H1 (cell line): ENCODE data around the gene LAD1. TPM values are rescaled to one million over a fixed set of nuclear protein-coding genes. Genes with fewer than 3 reads are reported as not detected.
A peak's percentile ranks its signal among the peaks of the same experiment; 100 is the strongest.

ENCODE experiments used
- CTCF ChIA-PET: fragments of 300-600 bp; sonication (Branson Sonifier 250); formaldehyde crosslinking; loops from one replicate; lab custom pipeline; 2021; ENCODE audit not compliant: partially characterized antibody; lab: Charles Lee
- POLR2A ChIA-PET: fragments of 300-600 bp; sonication (Branson Sonifier 250); formaldehyde crosslinking; loops from one replicate; lab custom pipeline; 2021; ENCODE audit warnings: inconsistent platforms; ENCODE audit not compliant: partially characterized antibody; lab: Charles Lee
- DNase-seq, 2 experiments: peaks; one replicate each; pipeline versions ENCODE4 v3.0.0 to v3.0.0-alpha.2; 2010 to 2022; ENCODE audit warnings: low spot score in 2 of 2, low read depth in 1 of 2, mixed read lengths in 1 of 2
- FAIRE-seq: peaks from 2 replicates; lab custom pipeline; 2011; peaks lifted over from hg19 to GRCh38; lab: Jason Lieb, UNC
- H2AFZ ChIP-seq: 2 replicates; pipeline ENCODE4 v1.8.1; 2012; ENCODE audit warnings: low read length, inconsistent platforms
- H2AK5ac ChIP-seq: 2 replicates; pipeline ENCODE4 v1.6.1; 2013; ENCODE audit warnings: low read depth, low read length
- H2BK120ac ChIP-seq: replicated peaks from 2 replicates; pipeline ENCODE3; 2013; ENCODE audit warnings: low read depth, low read length, inconsistent platforms
- H2BK12ac ChIP-seq: 2 replicates; pipeline ENCODE4 v1.6.1; 2013; ENCODE audit warnings: low read depth, low read length
- H2BK15ac ChIP-seq: 2 replicates; pipeline ENCODE4 v1.6.1; 2013; ENCODE audit warnings: low read length
- H2BK20ac ChIP-seq: 2 replicates; pipeline ENCODE4 v1.6.1; 2013; ENCODE audit warnings: low read length
- H2BK5ac ChIP-seq: 2 replicates; pipeline ENCODE4 v1.6.1; 2013; ENCODE audit warnings: low read depth, low read length
- H3K14ac ChIP-seq: 2 replicates; pipeline ENCODE4 v1.6.1; 2013; ENCODE audit warnings: inconsistent platforms; ENCODE audit not compliant: insufficient read length
- H3K18ac ChIP-seq: 2 replicates; pipeline ENCODE4 v1.6.1; 2013; ENCODE audit warnings: low read length; ENCODE audit errors: extremely low read depth
- H3K23ac ChIP-seq: 2 replicates; pipeline ENCODE4 v1.6.1; 2013; ENCODE audit warnings: inconsistent platforms; ENCODE audit not compliant: insufficient read length
- H3K23me2 ChIP-seq: 2 replicates; pipeline ENCODE4 v1.6.1; 2013; ENCODE audit warnings: low read depth, low read length
- H3K27ac ChIP-seq: 2 replicates; pipeline ENCODE4 v1.6.1; 2011; ENCODE audit warnings: low read depth, low read length, inconsistent platforms
- H3K27me3 ChIP-seq, 4 experiments: replicated peaks in 1 of 4; 1 replicate in 1 of 4; 2 replicates in 3 of 4; pipeline versions ENCODE4 v1.6.1 to v1.8.1; 2011 to 2013; ENCODE audit warnings: low read length in 3 of 4, mild to moderate bottlenecking in 3 of 4, inconsistent platforms in 2 of 4, mixed read lengths in 2 of 4, moderate library complexity in 1 of 4; ENCODE audit not compliant: control insufficient read depth in 3 of 4, insufficient read depth in 3 of 4; ENCODE audit errors: extremely low read depth in 1 of 4
- H3K36me3 ChIP-seq, 4 experiments: 2 replicates each; pipeline versions ENCODE4 v1.6.1 to v1.8.1; 2011 to 2013; ENCODE audit warnings: mild to moderate bottlenecking in 4 of 4, low read length in 3 of 4, moderate library complexity in 2 of 4, control low read depth in 1 of 4, inconsistent platforms in 1 of 4; ENCODE audit not compliant: insufficient read depth in 4 of 4, control insufficient read depth in 2 of 4
- H3K4ac ChIP-seq: replicated peaks from 2 replicates; pipeline ENCODE3; 2013; ENCODE audit warnings: low read length, low read depth, mixed read lengths, inconsistent platforms; ENCODE audit not compliant: insufficient read length
- H3K4me1 ChIP-seq, 4 experiments: replicated peaks in 1 of 4; 1 replicate in 1 of 4; 2 replicates in 3 of 4; pipeline versions ENCODE4 v1.6.1 to v1.8.1; 2011 to 2013; ENCODE audit warnings: low read length in 3 of 4, inconsistent platforms in 2 of 4, mixed read lengths in 1 of 4; ENCODE audit not compliant: insufficient read depth in 4 of 4, control insufficient read depth in 3 of 4
- H3K4me2 ChIP-seq, 2 experiments: 2 replicates each; pipeline versions ENCODE4 v1.6.1 to v1.8.1; 2011 to 2013; ENCODE audit warnings: low read depth in 2 of 2, low read length in 2 of 2, control low read depth in 1 of 2, inconsistent platforms in 1 of 2, mild to moderate bottlenecking in 1 of 2; ENCODE audit not compliant: insufficient read depth in 1 of 2
- H3K4me3 ChIP-seq, 4 experiments: fragments of 200-600, 300-600 bp in 1 of 4; sonication (generic), shearing (Covaris generic), sonication (Bioruptor Twin) in 1 of 4; 2 replicates each; pipeline versions ENCODE4 v1.5.1 to v1.8.1; 2011 to 2016; ENCODE audit warnings: low read length in 4 of 4, low read depth in 3 of 4, control low read depth in 2 of 4, inconsistent platforms in 2 of 4, mild to moderate bottlenecking in 2 of 4, mixed read lengths in 1 of 4, moderate library complexity in 1 of 4; ENCODE audit not compliant: insufficient read depth in 2 of 4; ENCODE audit errors: extremely low read depth in 1 of 4
- H3K56ac ChIP-seq: replicated peaks from 2 replicates; pipeline ENCODE3; 2013; ENCODE audit warnings: low read depth, mild to moderate bottlenecking, mixed read lengths, low read length, inconsistent platforms; ENCODE audit not compliant: insufficient read length
- H3K79me1 ChIP-seq: 2 replicates; pipeline ENCODE4 v1.6.1; 2013; ENCODE audit warnings: low read depth, low read length, control low read depth
- H3K79me2 ChIP-seq, 2 experiments: 2 replicates each; pipeline versions ENCODE4 v1.6.1 to v1.8.1; 2012 to 2013; ENCODE audit warnings: low read length in 2 of 2, mild to moderate bottlenecking in 2 of 2, inconsistent platforms in 1 of 2; ENCODE audit not compliant: insufficient read depth in 2 of 2, control insufficient read depth in 1 of 2
- H3K9ac ChIP-seq, 4 experiments: replicated peaks in 1 of 4; 1 replicate in 1 of 4; 2 replicates in 3 of 4; pipeline versions ENCODE4 v1.6.1 to v1.8.1; 2011 to 2013; ENCODE audit warnings: low read depth in 3 of 4, low read length in 3 of 4, control low read depth in 2 of 4, mild to moderate bottlenecking in 2 of 4, moderate library complexity in 2 of 4, inconsistent platforms in 1 of 4; ENCODE audit errors: extremely low read depth in 1 of 4
- H3K9me3 ChIP-seq, 2 experiments: 2 replicates each; pipeline versions ENCODE4 v1.6.1 to v1.8.1; 2012 to 2013; ENCODE audit warnings: mild to moderate bottlenecking in 2 of 2, moderate library complexity in 2 of 2, control low read depth in 1 of 2, inconsistent platforms in 1 of 2, low read depth in 1 of 2, low read length in 1 of 2, mixed read lengths in 1 of 2; ENCODE audit not compliant: insufficient read depth in 2 of 2
- H4K20me1 ChIP-seq, 2 experiments: replicated peaks in 1 of 2; 2 replicates each; pipeline versions ENCODE3 to v1.8.1; 2011 to 2013; ENCODE audit warnings: inconsistent platforms in 2 of 2, low read length in 2 of 2, mild to moderate bottlenecking in 1 of 2; ENCODE audit not compliant: insufficient read depth in 2 of 2, control insufficient read depth in 1 of 2
- H4K5ac ChIP-seq: 2 replicates; pipeline ENCODE4 v1.6.1; 2013; ENCODE audit warnings: low read length, low read depth, mixed read lengths, inconsistent platforms; ENCODE audit not compliant: insufficient read length
- H4K8ac ChIP-seq: 2 replicates; pipeline ENCODE4 v1.8.0; 2013; ENCODE audit warnings: mild to moderate bottlenecking, moderate library complexity, low read length, inconsistent platforms; ENCODE audit not compliant: insufficient read depth; ENCODE audit errors: extremely low read depth
- H4K91ac ChIP-seq: replicated peaks from 2 replicates; pipeline ENCODE3; 2013; ENCODE audit warnings: low read length, mixed read lengths, inconsistent platforms; ENCODE audit not compliant: insufficient read length
- ASH2L ChIP-seq: fragments of 200-600, 300-600 bp; sonication (generic); IDR thresholded peaks from one replicate; pipeline ENCODE4 v1.7.1; 2017; ENCODE audit warnings: low read length
- CBX8 ChIP-seq: fragments of 300-800, 300-1000 bp; sonication (generic); IDR thresholded peaks from 2 replicates; pipeline ENCODE4 v1.7.1; 2016; ENCODE audit warnings: low read depth, low read length, borderline replicate concordance
- CHD1 ChIP-seq: IDR thresholded peaks from 2 replicates; pipeline ENCODE4 v1.6.1; 2012; ENCODE audit warnings: low read depth, low read length, improper control_type of control experiment
- CHD2 ChIP-seq: IDR thresholded peaks from 2 replicates; pipeline ENCODE4 v1.6.1; 2012; ENCODE audit warnings: low read length, improper control_type of control experiment
- FOSL1 ChIP-seq: IDR thresholded peaks from 2 replicates; pipeline ENCODE4 v1.6.1; 2011; ENCODE audit warnings: mild to moderate bottlenecking, low read depth, low read length, moderate library complexity; ENCODE audit not compliant: insufficient read depth
- MAFK ChIP-seq: IDR thresholded peaks from 2 replicates; pipeline ENCODE4 v1.6.1; 2012; ENCODE audit warnings: low read depth, mild to moderate bottlenecking, improper control_type of control experiment, low read length
- POLR2AphosphoS5 ChIP-seq: IDR thresholded peaks from 2 replicates; pipeline ENCODE4 v1.6.1; 2011; ENCODE audit warnings: low read depth, low read length
- POU5F1 ChIP-seq: IDR thresholded peaks from 2 replicates; pipeline ENCODE4 v1.6.1; 2011; ENCODE audit warnings: low read depth, mild to moderate bottlenecking, low read length, moderate library complexity
- RBBP5 ChIP-seq: IDR thresholded peaks from 2 replicates; pipeline ENCODE4 v1.7.1; 2012; ENCODE audit warnings: low read depth, mild to moderate bottlenecking, inconsistent platforms, low read length, moderate library complexity, borderline replicate concordance
- SRF ChIP-seq: IDR thresholded peaks from 2 replicates; pipeline ENCODE4 v1.6.1; 2011; ENCODE audit warnings: mild to moderate bottlenecking, low read depth, low read length, moderate library complexity
- TAF1 ChIP-seq: IDR thresholded peaks from 2 replicates; pipeline ENCODE4 v1.6.1; 2011; ENCODE audit warnings: mild to moderate bottlenecking, low read depth, low read length
- TAF7 ChIP-seq: optimal IDR thresholded peaks from 2 replicates; pipeline ENCODE3; 2011; ENCODE audit warnings: low read depth, mild to moderate bottlenecking, inconsistent platforms, low read length, moderate library complexity, borderline replicate concordance
- WGBS, 2 experiments: shearing (Covaris generic) in 1 of 2; methylation state at CpG; one replicate each; pipeline versions ENCODE4 v1.1.6 to v1.1.7; 2013 to 2015; ENCODE audit warnings: low lambda C conversion rate in 2 of 2, mixed read lengths in 2 of 2, inconsistent platforms in 1 of 2, low coverage in 1 of 2, missing lambda C conversion rate in 1 of 2; ENCODE audit not compliant: insufficient replicate concordance in 2 of 2, insufficient coverage in 1 of 2, insufficient read length in 1 of 2; ENCODE audit errors: extremely low coverage in 1 of 2, missing lambda C conversion rate in 1 of 2; 5-methylcytosine and 5-hydroxymethylcytosine counted together
- polyA plus RNA-seq, 7 experiments: library from polyadenylated mRNA; depleted of rRNA in 3 of 7; stranded (reverse) in 5 of 7; unstranded in 2 of 7; fragments of >200 nt in 5 of 7; fragments of 200-250 nt in 2 of 7; gene quantifications; 1 replicate in 5 of 7; 2 replicates in 1 of 7; 4 replicates in 1 of 7; pipeline versions ENCODE4 v1.2.1 to v1.2.3, GENCODE V29; 2011 to 2013; ENCODE audit warnings: missing spikeins in 2 of 7, mixed read lengths in 2 of 7
- total RNA-seq: library from RNA; stranded (reverse); fragmentation: NEBNext Ultra II Directional; extraction: Animal tissue kit (Norgen Biotek cat#: 25700); gene quantifications from 2 replicates; pipeline ENCODE4 v1.2.1, GENCODE V29; 2021
- TF ChIP-seq, protein P1 (sequence below), 3 experiments: IDR thresholded peaks; 1 replicate in 2 of 3; 2 replicates in 1 of 3; pipeline versions ENCODE4 v1.5.1 to v1.6.1; 2011; ENCODE audit warnings: low read length in 3 of 3, mild to moderate bottlenecking in 3 of 3, inconsistent platforms in 2 of 3, low read depth in 1 of 3, moderate library complexity in 1 of 3; ENCODE audit not compliant: insufficient read depth in 1 of 3; ENCODE audit errors: control extremely low read depth in 1 of 3

Gene LAD1
- total and polyA plus RNA-seq, 2 of the 8 experiments (the other 6 are each of a cell fraction or from before 2014, with no cell fraction given) = 9.3 to 32.8 TPM

DNA sequence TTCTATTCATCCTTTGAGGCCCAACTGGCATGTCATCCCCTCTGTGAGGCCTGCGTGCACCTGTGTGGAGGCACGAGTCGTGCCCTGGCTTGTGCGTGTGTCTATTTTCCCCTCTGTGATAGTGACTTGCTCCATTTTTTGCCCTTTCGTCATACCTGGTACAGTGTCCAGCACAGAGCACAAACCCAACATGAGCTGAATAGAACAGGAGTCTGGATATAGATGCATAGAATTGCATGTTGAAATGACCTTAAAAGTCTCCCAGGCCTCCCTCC lies 54.1 kb downstream of the LAD1 start:
- no peak overlapping the region for H3K4ac ChIP-seq
- H3K27me3 ChIP-seq = 0 out of 7 replicates have a peak, but pooled peaks cover 0 to 3% (median 0%) of the 10 kb centered on the region in 4 experiments
- no peak overlapping the region for H2BK12ac ChIP-seq
- H4K91ac ChIP-seq = no peak overlapping the region
- POLR2A ChIA-PET = interaction anchor here (1.0 kb wide), 1 partner anchor 12 kb away, joined by 3 read pairs; no protein-coding TSS in a partner anchor
- no peak overlapping the region for H4K8ac ChIP-seq
- no peak overlapping the region for H3K4me2 ChIP-seq
- H3K79me2 ChIP-seq = no peaks in the 10 kb centered on the region
- H3K4me3 ChIP-seq = no peak overlapping the region
- no peak overlapping the region for H2BK20ac ChIP-seq
- no peak overlapping the region for H2AFZ ChIP-seq
- no peak for FAIRE-seq
- H3K56ac ChIP-seq = no peak overlapping the region
- no peaks in the 10 kb centered on the region for H3K36me3 ChIP-seq
- no peaks in the 10 kb centered on the region for H3K23me2 ChIP-seq
- no peaks in the 10 kb centered on the region for H3K79me1 ChIP-seq
- peaks cover 8 to 23% (median 11%) of the 10 kb centered on the region in 4 experiments; a peak in 6 of 7 replicates for H3K4me1 ChIP-seq
- H3K9me3 ChIP-seq = no peaks in the 10 kb centered on the region; a peak in 1 of 4 replicates
- no peak overlapping the region for H2BK5ac ChIP-seq
- CTCF ChIA-PET = interaction anchor here (0.7 to 8.6 kb wide), 21 partner anchors 11 to 136 kb away, joined by 3 to 271 read pairs (median 18); no protein-coding TSS in a partner anchor
- WGBS, 2 experiments = 94% methylated on average over 5 of the region's 5 CpGs; no CpG with 5 or more reads in 1 of the 2 experiments
- no peak overlapping the region for H3K18ac ChIP-seq
- H3K14ac ChIP-seq = no peak overlapping the region
- no peak overlapping the region for H4K5ac ChIP-seq
- H3K23ac ChIP-seq = no peak overlapping the region
- H2AK5ac ChIP-seq = 0 out of 2 replicates have a peak overlapping the region, but pooled peaks have one; percentile 31
- H3K27ac ChIP-seq = no peak overlapping the region
- H4K20me1 ChIP-seq = no peaks in the 10 kb centered on the region
- no peak overlapping the region for H2BK120ac ChIP-seq
- H2BK15ac ChIP-seq = 0 out of 2 replicates have a peak overlapping the region, but pooled peaks have one; percentile 5
- no peak for DNase-seq
- no peak overlapping the region for H3K9ac ChIP-seq
- no peak for TF ChIP-seq ASH2L
- TF ChIP-seq CHD2 = no peak
- no peak for TF ChIP-seq MAFK
- TF ChIP-seq POU5F1 = no peak
- TF ChIP-seq SRF = no peak
- TF ChIP-seq CBX8 = no peak
- TF ChIP-seq, protein P1, sequence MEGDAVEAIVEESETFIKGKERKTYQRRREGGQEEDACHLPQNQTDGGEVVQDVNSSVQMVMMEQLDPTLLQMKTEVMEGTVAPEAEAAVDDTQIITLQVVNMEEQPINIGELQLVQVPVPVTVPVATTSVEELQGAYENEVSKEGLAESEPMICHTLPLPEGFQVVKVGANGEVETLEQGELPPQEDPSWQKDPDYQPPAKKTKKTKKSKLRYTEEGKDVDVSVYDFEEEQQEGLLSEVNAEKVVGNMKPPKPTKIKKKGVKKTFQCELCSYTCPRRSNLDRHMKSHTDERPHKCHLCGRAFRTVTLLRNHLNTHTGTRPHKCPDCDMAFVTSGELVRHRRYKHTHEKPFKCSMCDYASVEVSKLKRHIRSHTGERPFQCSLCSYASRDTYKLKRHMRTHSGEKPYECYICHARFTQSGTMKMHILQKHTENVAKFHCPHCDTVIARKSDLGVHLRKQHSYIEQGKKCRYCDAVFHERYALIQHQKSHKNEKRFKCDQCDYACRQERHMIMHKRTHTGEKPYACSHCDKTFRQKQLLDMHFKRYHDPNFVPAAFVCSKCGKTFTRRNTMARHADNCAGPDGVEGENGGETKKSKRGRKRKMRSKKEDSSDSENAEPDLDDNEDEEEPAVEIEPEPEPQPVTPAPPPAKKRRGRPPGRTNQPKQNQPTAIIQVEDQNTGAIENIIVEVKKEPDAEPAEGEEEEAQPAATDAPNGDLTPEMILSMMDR (IDR thresholded peaks at IDR 0.05; ENCODE audit: control extremely low read depth in 1 of 3, insufficient read depth in 1 of 3, low read depth in 1 of 3, low read length in 3 of 3) = no peak
- TF ChIP-seq FOSL1 = no peak
- TF ChIP-seq TAF7 = no peak
- TF ChIP-seq RBBP5 = no peak
- no peak for TF ChIP-seq POLR2AphosphoS5
- no peak for TF ChIP-seq CHD1
- no peak for TF ChIP-seq TAF1
